ENCODE measurements around the gene MLST8.
"Not testable (repeated sequence)": the region's sequence is repeated elsewhere in the genome, so short reads cannot be mapped to it uniquely, and the experiment has no call there.

MLST8 gene

GRCh38 chr16:2231016-2231931 is 26.0 kb downstream of the MLST8 start:
- no peak for DNase-seq (ENCODE audit: low spot score)

GRCh38 chr16:2232094-2232990 is 27.1 kb downstream of the MLST8 start:
- DNase-seq (ENCODE audit: low spot score) = no peak

GRCh38 chr16:2233046-2233775 is 28.0 kb downstream of the MLST8 start:
- no peak for DNase-seq (ENCODE audit: low spot score)

GRCh38 chr16:2233872-2234812 is 28.9 kb downstream of the MLST8 start:
- peak; percentile 39 for DNase-seq (ENCODE audit: low spot score)

- no peak for DNase-seq (ENCODE audit: low spot score)
Observed at GRCh38 chr16:2234813-2235170, 29.5 kb downstream of the MLST8 start.

GRCh38 chr16:2235234-2235651 is 30.0 kb downstream of the MLST8 start:
- no peak for DNase-seq (ENCODE audit: low spot score)

GRCh38 chr16:2235695-2236336 is 30.6 kb downstream of the MLST8 start:
- no peak for DNase-seq (ENCODE audit: low spot score)

GRCh38 chr16:2236337-2237101 is 31.3 kb downstream of the MLST8 start, which contains the start of gene DNASE1L2:
Gene DNASE1L2 (plus strand): TSS chr16:2236444. CDS start chr16:2236817, 373 bp downstream.
- no peak for DNase-seq (ENCODE audit: low spot score)

- DNase-seq (ENCODE audit: low spot score) = no peak
Observed at GRCh38 chr16:2237102-2237482, 31.8 kb downstream of the MLST8 start.

- DNase-seq (ENCODE audit: low spot score) = no peak
Observed at GRCh38 chr16:2237493-2238149, 32.4 kb downstream of the MLST8 start.

- no peak for DNase-seq (ENCODE audit: low spot score)
Observed at GRCh38 chr16:2238150-2238837, 33.0 kb downstream of the MLST8 start.

GRCh38 chr16:2238838-2239675 is 33.8 kb downstream of the MLST8 start:
- no peak for DNase-seq (ENCODE audit: low spot score)

- not testable (repeated sequence) for DNase-seq (ENCODE audit: low spot score)
Observed at GRCh38 chr16:2240331-2240730, 35.1 kb downstream of the MLST8 start.

GRCh38 chr16:2242598-2242997 is 37.3 kb downstream of the MLST8 start:
- DNase-seq (ENCODE audit: low spot score) = no peak

- DNase-seq (ENCODE audit: low spot score) = no peak
Observed at GRCh38 chr16:2243031-2243528, 37.8 kb downstream of the MLST8 start.

GRCh38 chr16:2243781-2244180 is 38.5 kb downstream of the MLST8 start:
- DNase-seq (ENCODE audit: low spot score) = no peak

- no peak for DNase-seq (ENCODE audit: low spot score)
Observed at GRCh38 chr16:2244301-2244700, 39.0 kb downstream of the MLST8 start.

All from germinal center (tissue), 1 donor.